RWPE2 (cell line): ENCODE measurements around the gene PSAPL1.
"Not testable (repeated sequence)": the region's sequence is repeated elsewhere in the genome, so short reads cannot be mapped to it uniquely, and the experiment has no call there.

ENCODE experiments used
- ATAC-seq: fragments of 200-7000 bp; cut with Tn5 transposase; 3 replicates; pipeline ENCODE4 v1.9.1; 2021; ENCODE audit warnings: low read depth
- DNase-seq: peaks from one replicate; pipeline ENCODE4 v3.0.0-alpha.2; 2020; ENCODE audit warnings: low spot score
- H3K27ac ChIP-seq: fragments of 450-650 bp; 2 replicates; pipeline ENCODE4 v1.5.1; 2017; ENCODE audit warnings: mild to moderate bottlenecking; ENCODE audit not compliant: poor library complexity, severe bottlenecking
- H3K27me3 ChIP-seq: fragments of 250-450 bp; sonication (Bioruptor Pico); 2 replicates; pipeline ENCODE4 v1.5.1; 2021; ENCODE audit warnings: mild to moderate bottlenecking, moderate library complexity; ENCODE audit not compliant: insufficient read depth, poor library complexity, severe bottlenecking
- H3K36me3 ChIP-seq: fragments of 250-450 bp; sonication (Bioruptor Pico); 2 replicates; pipeline ENCODE4 v1.5.1; 2020; ENCODE audit warnings: low read depth, mild to moderate bottlenecking, moderate library complexity
- H3K4me1 ChIP-seq: fragments of 250-450 bp; sonication (Bioruptor Pico); 2 replicates; pipeline ENCODE4 v1.5.1; 2021; ENCODE audit warnings: mild to moderate bottlenecking, moderate library complexity; ENCODE audit not compliant: insufficient read depth, poor library complexity, severe bottlenecking
- H3K4me3 ChIP-seq: fragments of 250-450 bp; sonication (Bioruptor Pico); 2 replicates; pipeline ENCODE4 v1.5.1; 2021; ENCODE audit warnings: mild to moderate bottlenecking, moderate library complexity; ENCODE audit not compliant: severe bottlenecking
- H3K9me3 ChIP-seq: fragments of 250-450 bp; sonication (Bioruptor Pico); 2 replicates; pipeline ENCODE4 v1.5.1; 2021; ENCODE audit warnings: mild to moderate bottlenecking, moderate library complexity; ENCODE audit not compliant: severe bottlenecking
- TF ChIP-seq, protein P1 (sequence below): fragments of 450-650 bp; IDR thresholded peaks from one replicate; pipeline ENCODE4 v1.5.1; 2017; ENCODE audit warnings: mild to moderate bottlenecking, moderate library complexity; ENCODE audit not compliant: poor library complexity, severe bottlenecking

The PSAPL1 gene

DNA sequence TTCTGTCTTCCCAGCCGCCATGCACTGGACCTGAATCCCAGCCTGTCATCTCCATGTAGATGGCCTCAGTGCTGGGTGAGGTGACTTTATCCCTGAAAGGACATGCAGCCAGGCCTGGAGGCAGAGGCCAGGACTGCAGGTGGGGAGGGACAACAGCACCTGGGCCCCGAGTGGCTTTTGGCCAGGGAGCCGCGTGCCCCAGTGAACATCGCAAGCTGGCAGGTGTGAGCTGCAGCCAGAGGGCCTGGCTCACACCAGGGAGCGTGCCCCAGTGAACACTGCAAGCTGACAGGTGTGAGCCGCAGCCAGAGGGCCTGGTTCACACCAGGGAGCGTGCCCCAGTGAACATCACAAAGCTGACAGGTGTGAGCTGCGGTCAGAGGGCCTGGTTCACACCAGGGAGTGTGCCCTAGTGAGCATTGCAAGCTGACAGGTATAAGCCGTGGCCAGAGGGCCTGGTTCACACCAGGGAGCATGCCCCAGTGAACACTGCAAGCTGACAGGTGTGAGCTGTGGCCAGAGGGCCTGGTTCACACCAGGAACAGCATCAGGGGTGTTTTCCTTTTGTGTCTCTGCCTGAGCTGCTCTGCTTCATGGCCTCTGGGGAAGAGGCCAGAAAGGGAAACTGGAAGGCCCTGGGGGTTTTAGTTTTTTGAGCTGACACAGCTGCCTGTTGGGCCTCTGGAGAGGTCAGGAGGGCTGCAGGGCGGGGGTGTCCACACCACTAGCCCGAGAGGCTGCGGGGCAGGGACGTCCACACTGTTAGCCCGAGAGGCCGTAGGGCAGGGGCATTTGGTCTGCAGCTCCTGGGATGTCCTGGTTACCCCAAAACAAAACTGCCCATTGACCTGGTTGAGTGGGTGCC is 22.7 kb upstream of the PSAPL1 start:
- TF ChIP-seq, protein P1, sequence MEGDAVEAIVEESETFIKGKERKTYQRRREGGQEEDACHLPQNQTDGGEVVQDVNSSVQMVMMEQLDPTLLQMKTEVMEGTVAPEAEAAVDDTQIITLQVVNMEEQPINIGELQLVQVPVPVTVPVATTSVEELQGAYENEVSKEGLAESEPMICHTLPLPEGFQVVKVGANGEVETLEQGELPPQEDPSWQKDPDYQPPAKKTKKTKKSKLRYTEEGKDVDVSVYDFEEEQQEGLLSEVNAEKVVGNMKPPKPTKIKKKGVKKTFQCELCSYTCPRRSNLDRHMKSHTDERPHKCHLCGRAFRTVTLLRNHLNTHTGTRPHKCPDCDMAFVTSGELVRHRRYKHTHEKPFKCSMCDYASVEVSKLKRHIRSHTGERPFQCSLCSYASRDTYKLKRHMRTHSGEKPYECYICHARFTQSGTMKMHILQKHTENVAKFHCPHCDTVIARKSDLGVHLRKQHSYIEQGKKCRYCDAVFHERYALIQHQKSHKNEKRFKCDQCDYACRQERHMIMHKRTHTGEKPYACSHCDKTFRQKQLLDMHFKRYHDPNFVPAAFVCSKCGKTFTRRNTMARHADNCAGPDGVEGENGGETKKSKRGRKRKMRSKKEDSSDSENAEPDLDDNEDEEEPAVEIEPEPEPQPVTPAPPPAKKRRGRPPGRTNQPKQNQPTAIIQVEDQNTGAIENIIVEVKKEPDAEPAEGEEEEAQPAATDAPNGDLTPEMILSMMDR, result no peak
- Histone ChIP-seq H3K27ac (no peak overlapping the region), H3K4me3 (no peak overlapping the region), H3K36me3 (no peaks in the 10 kb centered on the region), H3K27me3 (no peaks in the 10 kb centered on the region), H3K9me3 (no peaks in the 10 kb centered on the region), H3K4me1 (peaks cover 4% of the 10 kb centered on the region)
- DNase-seq, result no peak
- no peak for ATAC-seq

DNA sequence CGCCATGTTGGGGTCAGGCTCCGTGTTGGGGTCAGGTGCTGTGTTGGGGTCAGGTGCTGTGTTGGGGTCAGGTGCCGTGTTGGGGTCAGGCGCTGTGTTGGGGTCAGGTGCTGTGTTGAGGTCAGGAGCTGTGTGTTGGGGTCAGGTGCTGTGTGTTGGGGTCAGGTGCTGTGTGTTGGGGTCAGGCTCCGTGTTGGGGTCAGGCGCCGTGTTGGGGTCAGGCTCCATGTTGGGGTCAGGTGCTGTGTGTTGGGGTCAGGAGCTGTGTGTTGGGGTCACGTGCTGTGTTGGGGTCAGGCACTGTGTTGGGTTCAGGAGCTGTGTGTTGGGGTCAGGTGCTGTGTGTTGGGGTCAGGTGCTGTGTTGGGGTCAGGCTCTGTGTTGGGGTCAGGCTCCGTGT is 18.1 kb upstream of the PSAPL1 start:
- not testable (repeated sequence) for ATAC-seq, DNase-seq, H3K27ac ChIP-seq, H3K36me3 ChIP-seq, H3K4me3 ChIP-seq, H3K27me3 ChIP-seq, H3K9me3 ChIP-seq, H3K4me1 ChIP-seq

DNA sequence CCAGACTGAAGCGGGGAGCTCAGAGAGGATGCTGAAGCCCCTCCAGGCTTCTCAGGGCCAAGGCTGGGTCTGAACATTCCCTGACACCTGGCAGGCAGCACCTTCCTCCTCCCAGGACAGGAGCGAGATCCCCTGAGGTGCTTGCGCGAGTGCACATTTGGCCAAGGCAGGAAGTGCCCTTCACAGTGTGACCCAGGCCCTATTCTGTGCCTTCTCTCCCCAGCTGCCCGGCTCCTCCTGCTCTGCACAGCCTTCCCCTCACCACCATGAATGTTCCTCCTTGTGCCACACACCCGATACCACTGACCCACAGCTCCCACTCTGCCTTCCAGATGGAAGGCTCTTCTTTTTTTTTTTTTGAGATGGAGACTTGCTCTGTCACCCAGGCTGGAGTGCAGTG is 17.1 kb upstream of the PSAPL1 start:
- no peaks in the 10 kb centered on the region for H3K9me3 ChIP-seq
- TF ChIP-seq, protein P1, result no peak
- no peak overlapping the region for H3K27ac ChIP-seq
- H3K4me1 ChIP-seq, result no peaks in the 10 kb centered on the region
- DNase-seq (no peak), ATAC-seq (peak; percentile 17; the same call in 2 of the 3 replicates)
- H3K4me3 ChIP-seq, result no peak overlapping the region
- no peaks in the 10 kb centered on the region for H3K27me3 ChIP-seq
- no peaks in the 10 kb centered on the region for H3K36me3 ChIP-seq

DNA sequence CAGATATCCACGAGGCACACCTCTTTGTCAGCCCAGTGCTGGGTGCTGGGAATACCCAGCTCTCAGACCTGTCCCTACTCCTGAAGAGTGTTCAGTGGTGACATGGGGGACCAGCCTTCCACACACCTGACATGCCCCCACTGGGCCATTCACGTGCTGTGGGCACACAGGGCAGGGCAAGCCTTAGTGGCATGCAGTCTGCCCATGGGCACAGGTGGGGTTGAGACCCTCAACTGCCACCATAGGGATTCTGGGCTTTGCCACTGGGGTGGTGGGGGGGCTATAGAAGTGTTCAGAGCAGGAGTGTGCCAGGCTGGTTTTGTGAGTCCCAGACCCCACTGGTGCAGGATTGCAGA is 16.7 kb upstream of the PSAPL1 start:
- ATAC-seq, result no peak
- TF ChIP-seq, protein P1, result no peak
- no peak for DNase-seq
- no peak overlapping the region for H3K4me3 ChIP-seq
- H3K9me3 ChIP-seq, result no peaks in the 10 kb centered on the region
- H3K27ac ChIP-seq, result no peak overlapping the region
- H3K4me1 ChIP-seq, result no peaks in the 10 kb centered on the region
- H3K36me3 ChIP-seq, result no peaks in the 10 kb centered on the region
- H3K27me3 ChIP-seq, result no peaks in the 10 kb centered on the region

DNA sequence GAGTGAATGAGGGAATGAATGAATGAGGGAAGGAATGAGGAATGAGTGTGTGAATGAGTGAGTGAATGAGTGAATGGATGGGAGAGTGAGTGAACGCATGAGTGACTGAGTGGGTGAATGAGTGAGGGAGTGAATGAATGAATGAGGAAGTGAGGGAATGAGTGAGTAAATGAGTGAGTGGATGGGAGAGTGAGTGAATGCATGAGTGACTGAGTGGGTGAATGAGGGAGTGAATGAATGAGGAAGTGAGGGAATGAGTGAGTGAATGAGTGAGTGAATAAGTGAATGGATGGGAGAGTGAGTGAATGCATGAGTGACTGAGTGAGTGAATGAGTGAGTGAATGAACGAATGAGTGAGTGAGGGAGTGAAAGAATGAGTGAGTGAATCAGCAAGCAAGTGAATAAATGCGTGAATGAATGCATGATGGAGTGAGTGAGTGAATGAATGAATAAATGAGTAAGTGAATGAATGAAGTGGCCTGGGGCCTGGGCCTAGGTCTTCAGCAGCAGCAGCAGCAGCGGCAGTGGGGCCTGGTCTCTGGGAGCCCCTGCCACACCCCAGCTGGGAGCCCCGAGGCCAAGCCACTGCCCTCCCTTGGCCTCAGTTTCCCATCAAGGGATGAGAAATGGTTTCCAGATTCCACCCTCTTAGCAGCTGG is 16.2 kb upstream of the PSAPL1 start:
- ATAC-seq (no peak), DNase-seq (no peak)
- Histone ChIP-seq H3K4me3 (no peak overlapping the region), H3K4me1 (no peaks in the 10 kb centered on the region), H3K27ac (no peak overlapping the region), H3K9me3 (no peaks in the 10 kb centered on the region), H3K27me3 (no peaks in the 10 kb centered on the region), H3K36me3 (no peaks in the 10 kb centered on the region)
- TF ChIP-seq, protein P1, result no peak
